Dedifferentiated amniotic fluid mesenchymal stem cell (primary cell): ENCODE data around the gene GANAB.
"Not testable (repeated sequence)": the region's sequence is repeated elsewhere in the genome, so short reads cannot be mapped to it uniquely, and the experiment has no call there.

ENCODE experiments used
- DNase-seq: peaks from one replicate; pipeline ENCODE4 v3.0.0-alpha.2; 2016; ENCODE audit errors: extremely low spot score

GANAB gene

DNA sequence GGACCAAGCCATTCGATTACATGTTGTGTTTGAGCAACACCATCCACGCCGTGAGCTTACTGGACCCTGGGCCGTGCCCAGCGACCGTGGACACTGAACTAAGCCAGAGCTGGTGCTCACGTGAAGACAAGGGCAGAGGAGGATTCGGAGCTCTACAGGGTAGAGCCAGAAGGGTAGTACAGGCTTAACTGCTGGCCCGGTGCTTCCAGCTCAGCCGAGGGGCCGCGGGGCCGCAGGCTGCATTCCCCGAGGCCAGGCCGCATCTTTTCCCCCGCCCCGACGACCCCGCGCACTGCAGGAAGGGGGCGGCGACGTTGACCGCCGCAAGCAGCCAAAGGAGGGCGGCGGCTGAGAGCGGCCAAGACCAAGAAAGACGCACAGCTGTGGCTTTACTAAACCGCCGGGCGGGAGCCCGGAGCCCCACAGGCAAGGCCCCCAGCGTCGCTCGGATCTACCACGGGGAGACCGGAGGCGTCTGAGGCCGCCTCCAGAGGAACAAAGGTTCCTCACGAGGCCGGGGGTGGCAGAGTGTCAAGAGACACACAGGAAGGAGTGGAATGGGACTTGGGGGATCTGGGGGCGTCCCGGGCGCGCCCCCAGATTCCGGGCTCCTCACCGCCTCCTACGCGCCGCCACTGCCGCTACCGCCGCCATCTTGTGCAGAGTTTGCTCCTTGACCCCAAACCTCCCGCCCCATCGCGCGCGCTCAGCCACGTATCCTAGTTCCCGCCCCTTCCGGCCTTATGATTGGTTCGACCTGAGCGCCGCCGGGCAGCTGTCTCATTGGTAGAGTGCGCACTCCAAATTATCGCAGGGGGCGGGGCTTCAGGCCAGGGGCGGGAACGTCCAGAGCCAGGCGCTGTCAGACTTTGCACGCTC is at the start of gene GANAB:
TSS of gene GANAB (minus strand) at position 668 of the 879 bp plus-strand sequence. CDS start at position 654, 14 bp downstream.
- DNase-seq = peak; percentile 99

DNA sequence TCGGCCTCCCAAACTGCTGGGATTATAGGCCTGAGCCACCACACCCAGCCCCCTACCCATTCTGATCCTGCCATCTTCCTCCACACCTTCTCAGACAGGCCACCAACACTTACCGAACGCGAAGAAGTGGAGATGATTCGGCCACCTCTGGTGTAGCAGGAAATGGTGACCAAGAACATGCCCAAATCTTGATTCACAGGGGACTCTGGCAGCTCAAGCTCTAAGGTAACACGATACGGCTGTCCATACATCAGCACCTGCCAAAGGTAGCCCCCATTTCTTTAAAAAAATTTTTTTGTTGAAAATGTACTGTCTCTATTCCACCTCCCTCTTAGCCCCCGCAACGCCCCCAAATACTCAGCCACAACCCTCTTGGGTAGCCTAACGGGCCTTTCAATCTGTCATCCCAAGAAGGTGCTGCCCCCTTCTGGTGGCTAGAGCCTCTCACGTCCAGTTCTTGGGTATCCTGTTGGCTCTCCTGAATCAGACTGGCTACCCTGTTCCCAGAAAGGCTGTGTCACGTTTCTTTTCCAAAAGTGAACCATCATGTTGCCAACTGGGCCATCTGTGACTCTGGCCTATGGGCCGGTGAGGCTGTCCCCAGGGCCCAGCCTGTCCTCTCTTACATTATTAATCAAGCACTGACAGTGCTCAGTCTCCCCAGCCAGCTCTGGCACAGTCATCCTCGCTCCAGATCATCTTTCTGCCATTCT is 48.2 kb upstream of the GANAB start:
- DNase-seq = peak; percentile 76

DNA sequence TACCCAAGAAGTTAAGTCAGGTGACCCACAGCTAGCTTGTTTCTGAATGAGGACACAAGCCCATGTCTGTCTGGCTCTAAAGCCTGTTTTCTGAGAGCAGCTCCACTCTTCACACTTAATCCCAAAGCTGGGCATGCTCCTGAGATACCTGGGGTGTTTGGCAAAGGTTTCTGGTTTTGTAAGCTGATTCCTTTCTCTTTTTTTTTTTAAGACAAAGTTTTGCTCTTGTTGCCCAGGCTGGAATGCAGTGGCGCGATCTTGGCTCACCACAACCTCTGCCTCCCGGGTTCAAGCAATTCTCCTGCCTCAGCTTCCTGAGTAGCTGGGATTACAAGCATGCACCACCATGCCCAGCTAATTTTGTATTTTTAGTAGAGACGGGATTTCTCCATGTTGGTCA is 47.2 kb upstream of the GANAB start:
- not testable (repeated sequence) for DNase-seq

GRCh38 chr11:62689421-62690183 is 43.2 kb upstream of the GANAB start, which contains the start of gene LRRN4CL:
LRRN4CL (minus strand) TSS chr11:62689530; CDS start chr11:62688508, 1,022 bp downstream.
- peak; percentile 96 for DNase-seq

- DNase-seq = no peak
These were observed 42.1 kb upstream of the GANAB start for GRCh38 chr11:62688491-62688890.

DNA sequence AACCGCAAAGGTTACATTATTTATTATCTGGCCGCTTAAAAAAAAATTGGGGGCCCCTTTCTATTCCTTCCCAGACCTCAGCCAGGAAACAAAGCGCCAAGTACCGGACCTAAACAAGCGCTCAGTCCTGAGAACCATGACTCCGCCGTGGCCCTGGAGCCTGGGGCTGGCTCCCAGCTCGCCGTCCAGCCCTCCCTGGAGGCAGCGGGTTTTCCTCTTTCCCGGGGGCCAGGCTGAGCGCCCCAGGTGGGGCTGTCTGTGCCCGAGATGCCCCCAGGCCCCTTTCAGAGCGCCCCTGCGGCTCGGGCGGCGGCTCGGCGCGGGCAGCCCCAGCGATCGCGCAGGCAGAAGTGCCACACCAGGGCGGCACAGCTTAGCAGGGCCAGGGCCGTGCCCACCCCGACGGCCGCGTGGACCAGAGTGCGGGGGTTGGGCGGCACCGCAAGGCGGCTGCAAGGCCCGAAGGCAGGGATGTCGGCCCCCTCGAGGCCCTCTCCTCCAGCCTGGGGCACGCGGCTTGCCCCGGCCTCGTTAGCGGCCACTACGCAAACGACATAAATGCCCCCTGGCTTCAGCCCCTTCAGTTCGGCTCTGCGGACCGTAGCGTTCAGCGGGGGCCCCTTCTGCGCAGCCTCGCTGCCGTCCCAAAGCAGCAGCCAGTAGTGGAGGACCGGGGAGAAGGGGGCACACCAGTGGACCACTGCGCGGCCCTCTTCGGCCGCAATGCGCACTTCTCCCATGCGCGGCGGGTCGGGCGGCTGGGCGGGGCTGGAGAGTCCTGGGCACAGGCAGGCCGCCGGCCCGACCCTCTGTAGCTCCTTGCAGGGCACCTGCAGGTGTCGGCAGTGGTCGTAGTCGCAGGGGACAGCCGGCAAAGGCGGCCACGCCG is 41.3 kb upstream of the GANAB start:
- no peak for DNase-seq

DNA sequence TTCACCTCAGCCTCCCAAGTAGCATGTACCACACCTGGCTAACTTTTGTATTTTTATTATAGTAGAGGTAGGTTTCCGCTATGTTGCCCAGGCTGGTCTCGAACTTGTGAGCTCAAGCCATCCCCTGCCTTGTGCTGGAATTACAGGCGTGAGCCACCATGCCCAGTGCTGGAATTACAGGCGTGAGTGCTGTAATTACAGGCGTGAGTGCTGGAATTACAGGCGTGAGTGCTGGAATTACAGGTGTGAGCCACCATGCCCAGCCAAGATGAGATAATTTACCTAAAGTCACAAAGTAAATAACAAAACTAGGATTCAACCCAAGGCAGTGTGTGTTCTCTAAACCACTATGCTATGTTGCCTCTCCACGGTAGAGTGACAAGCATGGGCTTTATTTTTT is 36.1 kb upstream of the GANAB start:
- no peak for DNase-seq

DNA sequence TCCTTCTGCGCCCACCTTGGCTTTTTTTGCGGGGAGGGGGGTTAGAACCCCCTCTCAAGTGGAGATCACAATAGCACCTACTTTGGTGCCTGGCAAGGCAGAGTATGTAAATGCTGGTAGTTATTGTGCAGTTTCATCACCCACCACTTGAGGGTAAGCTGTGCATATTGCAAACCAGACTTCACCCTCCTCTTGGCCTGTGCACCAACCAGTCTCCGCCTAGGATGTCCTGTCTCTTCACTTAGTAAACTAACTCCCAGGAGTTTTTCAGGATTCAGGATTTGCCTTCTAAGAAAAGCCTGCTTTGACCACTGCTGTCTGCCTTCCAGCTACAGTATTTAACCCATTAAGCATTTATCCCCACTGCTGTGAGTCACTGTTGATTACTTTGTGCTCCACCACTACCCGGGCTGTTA is 34.4 kb upstream of the GANAB start:
- peak; percentile 70 for DNase-seq

GRCh38 chr11:62678770-62679696 is 32.6 kb upstream of the GANAB start, which contains the start of gene UBXN1:
UBXN1 (minus strand) TSS chr11:62679073; CDS start chr11:62678923, 150 bp downstream.
- peak; percentile 86 for DNase-seq

DNA sequence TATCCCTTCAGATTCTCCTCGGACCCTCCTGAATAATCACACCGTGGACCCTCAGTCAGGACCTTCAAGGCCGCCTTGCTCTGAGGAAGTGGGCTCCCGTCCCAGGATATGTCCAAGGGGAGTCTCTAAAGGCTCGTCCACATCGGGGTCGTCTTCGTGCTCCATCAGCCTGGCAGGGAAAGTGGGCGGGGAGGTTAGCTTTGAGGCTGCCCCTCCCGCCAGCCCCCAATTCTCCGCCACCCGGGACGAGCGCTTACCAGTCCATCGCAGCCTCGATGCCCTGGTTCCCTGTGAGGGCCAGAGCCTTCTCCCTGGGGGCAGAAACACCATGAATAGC is 32.0 kb upstream of the GANAB start:
- no peak for DNase-seq

GRCh38 chr11:62677714-62678113 is 31.3 kb upstream of the GANAB start:
- no peak for DNase-seq

- no peak for DNase-seq
These were observed 30.7 kb upstream of the GANAB start for GRCh38 chr11:62677156-62677555.

DNA sequence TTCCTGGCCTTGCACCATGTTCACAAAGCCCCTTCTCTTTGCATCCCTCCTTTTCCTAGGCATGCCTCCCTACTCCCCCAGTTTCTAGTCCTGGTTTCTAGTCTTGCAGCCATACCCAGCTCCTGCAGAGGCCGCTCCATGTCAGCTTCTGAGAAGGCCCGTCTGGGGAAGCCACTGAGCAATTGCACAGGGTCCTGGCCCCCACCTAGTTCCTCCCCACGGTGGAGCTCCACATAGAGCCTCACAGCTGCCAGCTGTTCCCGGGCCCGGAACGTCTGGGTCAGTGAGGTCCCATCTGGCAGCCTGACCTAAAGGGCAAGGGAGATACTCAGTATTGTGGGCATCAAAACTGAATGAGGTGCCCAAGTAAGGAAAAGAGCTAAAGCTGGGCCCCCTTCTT is 30.3 kb upstream of the GANAB start:
- no peak for DNase-seq

DNA sequence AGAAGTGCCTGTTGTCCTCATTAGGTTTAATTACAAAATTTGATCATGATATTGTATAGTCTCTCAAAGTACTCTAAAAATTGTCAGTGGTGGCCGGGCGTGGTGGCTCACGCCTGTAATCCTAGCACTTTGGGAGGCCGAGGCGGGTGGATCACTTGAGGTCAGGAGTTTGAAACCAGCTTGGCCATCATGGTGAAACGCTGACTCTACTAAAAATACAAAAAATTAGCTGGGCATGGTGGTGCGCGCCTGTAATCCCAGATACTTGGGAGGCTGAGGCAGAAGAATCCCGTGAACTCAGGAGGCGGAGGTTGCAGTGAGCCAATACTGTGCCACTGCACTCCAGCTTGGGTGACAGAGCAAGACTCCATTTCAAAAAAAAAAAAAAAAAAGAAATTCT is 29.0 kb upstream of the GANAB start:
- DNase-seq = not testable (repeated sequence)

DNA sequence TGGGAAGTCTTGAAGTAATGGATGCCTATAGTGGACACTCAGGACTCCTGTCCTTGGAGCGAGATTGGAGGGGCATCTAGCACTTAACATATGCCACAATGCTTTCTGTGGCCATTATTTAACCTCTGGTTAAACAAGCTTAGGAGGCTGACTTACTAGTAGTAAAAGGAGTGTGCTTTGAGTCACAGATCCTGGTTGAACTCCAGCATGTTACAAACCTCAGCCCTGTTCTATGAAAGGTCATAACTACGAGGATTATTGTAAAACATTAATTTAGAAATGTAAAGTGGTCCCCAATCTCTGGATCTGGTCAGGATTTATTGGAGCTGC is 26.7 kb upstream of the GANAB start:
- DNase-seq = no peak

GRCh38 chr11:62671608-62672389 is 25.4 kb upstream of the GANAB start, which contains the start of the genes LBHD1 and UQCC3:
LBHD1 (minus strand) TSS chr11:62672267; CDS start chr11:62670031, 2,236 bp downstream.
UQCC3 (plus strand) TSS chr11:62671673; CDS start chr11:62671746, 73 bp downstream.
- peak; percentile 59 for DNase-seq

- no peak for DNase-seq
These were observed 24.8 kb upstream of the GANAB start for GRCh38 chr11:62671236-62671607.

- no peak for DNase-seq
These were observed 23.2 kb upstream of the GANAB start for GRCh38 chr11:62669420-62670161.
